GM21381 (cell line): Measurements from ENCODE around the gene FAM234B.

Experiments
- ATAC-seq: cut with Tn5 transposase; IDR thresholded peaks from one replicate; pipeline ENCODE4 v1.9.1; 2021; ENCODE audit warnings: mild to moderate bottlenecking, moderate library complexity; ENCODE audit not compliant: unreplicated experiment

FAM234B gene

DNA sequence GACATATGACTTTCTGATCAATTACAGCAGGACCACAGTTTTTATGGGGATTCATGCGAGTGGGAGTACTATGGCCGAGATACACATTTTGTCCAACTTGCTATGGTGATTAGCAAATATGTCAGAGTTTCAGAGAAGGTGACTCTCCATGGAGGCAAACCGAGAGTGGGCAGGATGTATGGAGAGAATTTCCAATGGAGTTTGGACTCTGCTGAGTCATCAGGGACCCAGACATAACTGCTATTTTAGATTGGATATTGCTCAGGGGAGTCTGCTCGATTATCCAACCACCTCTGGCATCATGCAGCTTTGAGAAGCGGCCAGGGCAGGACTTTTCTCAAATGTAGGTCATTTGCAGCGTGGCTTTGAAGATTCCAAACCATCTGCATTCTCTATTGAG, 68.8 kb downstream of the FAM234B start:
- ATAC-seq: no peak

- no peak for ATAC-seq
These were observed 70.3 kb downstream of the FAM234B start for GRCh38 chr12:13114251-13115052.

DNA sequence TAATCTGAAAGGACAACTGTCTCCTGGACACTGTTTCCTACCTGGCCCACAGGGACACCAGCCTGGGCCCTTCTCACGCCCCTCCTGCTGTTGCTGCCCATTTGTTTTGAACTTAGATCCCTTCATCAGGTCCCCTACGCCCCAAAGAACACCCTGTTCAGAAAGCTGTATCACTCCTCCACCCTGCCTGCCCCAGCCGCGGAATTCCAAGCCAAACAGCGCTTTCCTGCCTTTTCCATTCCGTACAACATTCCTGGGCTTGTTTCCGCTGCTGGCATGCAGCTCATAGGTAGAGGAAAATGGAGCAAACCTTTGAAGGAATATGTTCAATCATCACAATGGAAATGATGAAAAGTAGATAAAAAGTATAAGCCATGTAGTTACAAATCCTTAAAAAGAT, 72.1 kb downstream of the FAM234B start:
- ATAC-seq: no peak

- ATAC-seq: no peak
These were observed 72.8 kb downstream of the FAM234B start for GRCh38 chr12:13117029-13117428.

- ATAC-seq: no peak
These were observed 75.6 kb downstream of the FAM234B start for GRCh38 chr12:13119826-13120225.

DNA sequence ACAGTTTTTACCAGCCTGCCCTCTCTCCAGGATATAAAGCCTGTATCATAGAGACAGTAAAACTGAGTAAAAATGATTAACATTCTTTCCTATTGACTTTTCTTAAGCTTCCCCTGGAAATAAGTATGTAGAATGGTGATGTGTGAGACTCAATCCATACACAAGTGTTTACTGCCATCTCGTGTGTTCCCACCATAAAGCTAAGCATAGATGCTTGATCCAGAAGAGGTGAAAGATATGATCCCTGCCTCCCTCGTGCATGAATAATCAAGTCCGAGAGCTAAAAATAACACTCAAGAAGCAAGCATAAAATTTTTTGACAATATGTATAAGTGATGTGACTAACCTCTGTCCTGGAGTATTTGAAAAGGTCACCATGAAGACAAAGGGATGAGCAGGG, 76.2 kb downstream of the FAM234B start:
- no peak for ATAC-seq

- ATAC-seq: no peak
These were observed 77.4 kb downstream of the FAM234B start for GRCh38 chr12:13121568-13121967.

DNA sequence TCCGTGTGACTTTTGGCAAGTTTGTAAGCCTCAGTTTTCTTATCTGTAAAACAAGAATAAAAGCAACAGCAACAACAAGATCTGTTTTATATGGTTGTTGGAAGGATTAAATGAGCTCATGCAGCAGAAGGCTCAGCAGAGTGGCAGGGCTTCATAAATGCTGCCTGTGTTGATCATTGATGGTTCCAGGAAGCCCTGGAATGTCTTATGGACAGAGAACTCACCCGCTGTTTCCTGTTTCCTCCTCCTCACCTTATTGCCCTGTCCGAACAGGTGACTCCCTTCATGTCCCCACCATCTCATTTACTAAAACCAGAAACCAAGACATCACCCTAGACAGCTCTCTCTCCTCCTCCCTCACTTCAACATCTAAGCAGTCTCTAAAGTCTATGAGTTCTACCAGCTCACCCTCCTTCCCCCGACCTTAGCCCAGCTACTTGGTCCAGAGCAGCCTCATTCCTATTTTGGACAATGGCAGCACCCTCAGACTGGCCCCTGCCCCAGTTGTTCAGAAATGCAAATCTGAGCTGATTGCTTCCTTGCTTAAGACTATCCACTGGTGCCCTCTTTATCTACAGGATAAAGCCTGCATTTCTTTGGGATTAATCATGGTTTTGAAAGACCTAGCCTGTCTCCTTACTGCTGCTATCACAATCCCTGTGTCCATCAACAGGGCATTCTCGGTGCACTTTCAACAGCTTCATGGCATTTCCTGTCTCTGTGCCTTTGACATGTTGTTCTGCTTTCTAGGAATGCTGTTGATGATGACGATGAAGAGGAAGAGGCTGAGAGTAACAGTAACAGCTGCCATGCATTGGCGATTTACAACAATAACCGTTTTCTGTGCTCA, 80.7 kb downstream of the FAM234B start:
- no peak for ATAC-seq

- no peak for ATAC-seq
These were observed 81.8 kb downstream of the FAM234B start for GRCh38 chr12:13125996-13126395.

GRCh38 chr12:13126494-13126893, 82.3 kb downstream of the FAM234B start:
- ATAC-seq: no peak

DNA sequence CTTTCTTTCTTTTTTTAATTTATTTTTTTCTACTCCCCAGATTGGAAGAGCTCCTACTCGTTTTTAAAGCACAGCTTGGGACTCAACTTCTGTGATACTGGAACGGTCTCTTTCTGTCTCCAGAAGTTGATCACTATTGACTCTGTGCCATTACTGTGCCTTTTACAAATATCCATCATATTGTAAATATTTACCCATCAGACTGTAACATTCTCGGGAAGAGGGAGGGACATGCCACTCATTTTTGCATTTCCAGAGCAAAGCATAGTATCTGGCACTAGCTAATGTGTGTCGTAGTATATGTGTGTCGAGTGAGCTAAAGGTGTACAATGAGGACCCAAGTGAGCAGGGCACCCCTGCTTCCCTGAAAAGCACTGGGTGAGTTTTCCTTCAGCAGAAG, 83.3 kb downstream of the FAM234B start:
- no peak for ATAC-seq

DNA sequence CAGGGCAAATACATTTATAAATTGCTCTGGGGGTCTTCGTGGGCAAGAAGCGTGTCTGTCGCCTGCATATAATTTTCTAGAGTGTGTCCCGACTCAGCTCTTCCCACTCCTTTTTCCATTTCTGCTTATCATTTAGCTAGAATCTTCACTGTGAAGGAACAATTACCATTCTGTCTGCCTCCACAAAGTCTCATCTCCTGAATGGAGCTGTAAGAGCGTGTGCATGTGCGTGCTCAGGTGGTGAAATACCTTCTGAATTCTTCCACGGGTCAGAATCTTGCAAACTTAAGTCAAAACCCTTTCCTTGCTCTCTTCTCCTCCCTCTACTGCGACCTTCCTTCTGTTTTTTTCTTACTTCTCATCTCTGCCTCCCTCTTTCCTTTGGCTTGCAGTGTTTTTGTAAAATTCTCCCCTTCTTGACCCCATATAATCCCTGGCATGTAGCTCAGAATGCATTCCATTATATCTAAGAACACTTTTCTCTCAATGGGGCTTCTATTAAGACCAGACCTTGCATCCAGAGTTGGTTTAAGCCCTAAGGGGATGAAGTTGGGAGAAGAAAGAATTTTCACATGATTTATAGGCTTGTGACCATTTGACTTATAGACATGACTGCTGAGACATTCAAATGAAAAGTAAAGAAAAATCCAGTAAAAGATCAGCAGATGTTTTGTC, 84.2 kb downstream of the FAM234B start:
- no peak for ATAC-seq

DNA sequence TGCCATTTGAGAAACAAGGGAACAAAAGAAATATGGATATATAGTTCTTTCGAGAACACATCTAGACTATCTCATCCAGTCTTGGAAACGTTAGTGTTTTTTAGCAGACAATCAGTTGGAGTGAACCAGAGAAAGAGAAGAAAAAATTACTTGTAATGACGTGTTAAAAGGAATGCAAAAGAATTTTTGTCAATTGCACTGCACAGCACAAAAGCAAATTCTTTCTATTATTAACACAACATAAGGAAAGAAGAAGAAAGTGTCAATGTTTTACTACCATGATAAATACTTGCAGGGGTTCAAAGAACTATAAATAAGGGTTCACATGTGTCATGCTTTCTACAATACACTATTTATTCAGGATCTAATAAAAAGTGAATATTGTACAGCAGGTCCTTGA, 86.8 kb downstream of the FAM234B start:
- ATAC-seq: no peak
